ENCODE results near the gene SLC6A9. TPM values are rescaled to one million over a fixed set of nuclear protein-coding genes. Genes with fewer than 3 reads are reported as not detected.

Gene SLC6A9
- total RNA-seq, 2 experiments from 2014 or later, result 8.2 to 21.8 TPM

DNA sequence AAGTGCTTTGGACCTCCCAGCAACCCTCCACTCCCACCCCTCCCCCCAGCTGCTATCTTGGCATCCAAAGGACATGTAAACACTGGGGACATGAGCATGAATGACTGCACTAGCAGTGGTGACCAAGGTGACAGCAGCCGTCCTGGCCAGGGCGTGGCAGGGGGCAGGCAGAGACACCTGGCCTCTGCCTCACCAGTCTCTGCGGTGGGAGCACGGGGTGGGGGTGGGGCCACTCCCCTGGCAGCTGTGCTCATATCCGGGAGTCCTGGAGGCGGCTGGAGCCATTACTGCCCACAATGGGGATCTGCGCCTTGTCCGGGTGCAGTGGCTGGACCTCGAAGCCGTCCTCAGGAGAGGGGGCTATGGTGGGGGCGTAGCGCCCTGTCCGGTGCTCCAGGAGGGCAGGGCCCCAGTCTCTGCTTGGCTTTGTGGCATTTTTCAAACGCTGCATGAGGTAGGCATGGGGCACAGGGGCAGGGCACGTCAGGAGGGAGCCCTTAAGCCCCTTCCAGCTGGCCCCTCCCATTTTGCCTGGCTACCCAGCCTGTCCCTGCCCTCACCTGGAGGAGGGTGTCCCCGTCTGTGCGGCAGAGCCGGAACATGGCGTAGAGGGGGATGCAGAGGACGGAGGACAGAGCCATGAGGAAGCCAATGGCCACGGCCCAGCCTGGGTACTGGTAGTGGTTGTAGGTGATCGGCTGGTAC lies 33.8 kb downstream of the SLC6A9 start:
- intact Hi-C loops (cut with micrococcal nuclease; ENCODE audit: unreplicated experiment), result no loop called here
- POLR2A ChIA-PET, result no interaction called here
- H3K79me2 ChIP-seq (ENCODE audit: insufficient read depth, low read depth, low read length), result no peaks in the 10 kb centered on the region
- H3K9me3 ChIP-seq (ENCODE audit: low read length), result no peaks in the 10 kb centered on the region
- H4K20me1 ChIP-seq (ENCODE audit: insufficient read depth, low read length), result no peaks in the 10 kb centered on the region
- no peak overlapping the region for H2AFZ ChIP-seq (ENCODE audit: low read length)
- H3K4me3 ChIP-seq (ENCODE audit: low read depth, low read length, poor library complexity, severe bottlenecking), result no peak overlapping the region
- no TSS peak for BruUV-seq (replicated peaks)
- no peaks in the 10 kb centered on the region for H3K36me3 ChIP-seq (ENCODE audit: insufficient read depth, low read length)
- H3K27ac ChIP-seq (ENCODE audit: low read depth, low read length, poor library complexity, severe bottlenecking), result no peak overlapping the region
- no peak for TF ChIP-seq EZH2phosphoT487 (IDR thresholded peaks at IDR 0.05; ENCODE audit: borderline replicate concordance, low read depth, low read length)
- TF ChIP-seq, protein P1, sequence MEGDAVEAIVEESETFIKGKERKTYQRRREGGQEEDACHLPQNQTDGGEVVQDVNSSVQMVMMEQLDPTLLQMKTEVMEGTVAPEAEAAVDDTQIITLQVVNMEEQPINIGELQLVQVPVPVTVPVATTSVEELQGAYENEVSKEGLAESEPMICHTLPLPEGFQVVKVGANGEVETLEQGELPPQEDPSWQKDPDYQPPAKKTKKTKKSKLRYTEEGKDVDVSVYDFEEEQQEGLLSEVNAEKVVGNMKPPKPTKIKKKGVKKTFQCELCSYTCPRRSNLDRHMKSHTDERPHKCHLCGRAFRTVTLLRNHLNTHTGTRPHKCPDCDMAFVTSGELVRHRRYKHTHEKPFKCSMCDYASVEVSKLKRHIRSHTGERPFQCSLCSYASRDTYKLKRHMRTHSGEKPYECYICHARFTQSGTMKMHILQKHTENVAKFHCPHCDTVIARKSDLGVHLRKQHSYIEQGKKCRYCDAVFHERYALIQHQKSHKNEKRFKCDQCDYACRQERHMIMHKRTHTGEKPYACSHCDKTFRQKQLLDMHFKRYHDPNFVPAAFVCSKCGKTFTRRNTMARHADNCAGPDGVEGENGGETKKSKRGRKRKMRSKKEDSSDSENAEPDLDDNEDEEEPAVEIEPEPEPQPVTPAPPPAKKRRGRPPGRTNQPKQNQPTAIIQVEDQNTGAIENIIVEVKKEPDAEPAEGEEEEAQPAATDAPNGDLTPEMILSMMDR (conservative IDR thresholded peaks at IDR 0.05; ENCODE audit: low read length), result no peak
- DNase-seq (ENCODE audit: low spot score), result no peak
- CTCF ChIA-PET (ENCODE audit: unreplicated experiment), result no interaction called here
- no peaks in the 10 kb centered on the region for H3K9me2 ChIP-seq (ENCODE audit: insufficient read depth, low read length)
- H3K4me1 ChIP-seq (ENCODE audit: insufficient read depth, low read length, poor library complexity, severe bottlenecking), result peaks cover 11% of the 10 kb centered on the region
- no peak overlapping the region for H3K4me2 ChIP-seq (ENCODE audit: low read length)

DNA sequence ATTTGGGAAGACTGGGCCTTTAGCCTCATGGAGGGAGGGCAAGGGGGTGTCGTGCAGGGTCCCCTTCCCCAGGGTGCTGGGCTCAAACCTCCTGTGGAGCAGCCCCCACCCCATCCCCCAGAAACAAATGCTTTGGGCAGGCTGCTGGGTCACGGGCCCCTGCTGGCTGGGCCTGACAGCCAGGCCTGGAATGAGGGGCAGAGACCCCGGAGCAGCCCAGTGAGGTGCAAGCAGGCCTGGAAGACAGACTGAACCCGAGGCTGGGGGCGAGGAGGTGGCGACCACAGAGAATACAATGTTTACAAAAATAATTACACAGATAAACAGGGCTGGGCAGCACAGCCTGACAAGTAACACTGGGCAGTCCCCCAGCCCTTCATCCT lies 34.5 kb downstream of the SLC6A9 start:
- Histone ChIP-seq H3K79me2 (ENCODE audit: insufficient read depth, low read depth, low read length) (no peaks in the 10 kb centered on the region), H3K36me3 (ENCODE audit: insufficient read depth, low read length) (no peaks in the 10 kb centered on the region), H3K27ac (ENCODE audit: low read depth, low read length, poor library complexity, severe bottlenecking) (no peak overlapping the region), H3K9me2 (ENCODE audit: insufficient read depth, low read length) (no peaks in the 10 kb centered on the region), H3K4me3 (ENCODE audit: low read depth, low read length, poor library complexity, severe bottlenecking) (no peak overlapping the region), H3K4me1 (ENCODE audit: insufficient read depth, low read length, poor library complexity, severe bottlenecking) (peaks cover 18% of the 10 kb centered on the region), H2AFZ (ENCODE audit: low read length) (no peak overlapping the region), H3K9me3 (ENCODE audit: low read length) (no peaks in the 10 kb centered on the region), H3K4me2 (ENCODE audit: low read length) (no peak overlapping the region), H4K20me1 (ENCODE audit: insufficient read depth, low read length) (no peaks in the 10 kb centered on the region)
- intact Hi-C loops (cut with micrococcal nuclease; ENCODE audit: unreplicated experiment), result no loop called here
- DNase-seq (ENCODE audit: low spot score), result no peak
- no TSS peak for BruUV-seq (replicated peaks)
- TF ChIP-seq, protein P1 (conservative IDR thresholded peaks at IDR 0.05; ENCODE audit: low read length), result no peak
- no peak for TF ChIP-seq EZH2phosphoT487 (IDR thresholded peaks at IDR 0.05; ENCODE audit: borderline replicate concordance, low read depth, low read length)
- ChIA-PET CTCF (ENCODE audit: unreplicated experiment) (no interaction called here), POLR2A (no interaction called here)

DNA sequence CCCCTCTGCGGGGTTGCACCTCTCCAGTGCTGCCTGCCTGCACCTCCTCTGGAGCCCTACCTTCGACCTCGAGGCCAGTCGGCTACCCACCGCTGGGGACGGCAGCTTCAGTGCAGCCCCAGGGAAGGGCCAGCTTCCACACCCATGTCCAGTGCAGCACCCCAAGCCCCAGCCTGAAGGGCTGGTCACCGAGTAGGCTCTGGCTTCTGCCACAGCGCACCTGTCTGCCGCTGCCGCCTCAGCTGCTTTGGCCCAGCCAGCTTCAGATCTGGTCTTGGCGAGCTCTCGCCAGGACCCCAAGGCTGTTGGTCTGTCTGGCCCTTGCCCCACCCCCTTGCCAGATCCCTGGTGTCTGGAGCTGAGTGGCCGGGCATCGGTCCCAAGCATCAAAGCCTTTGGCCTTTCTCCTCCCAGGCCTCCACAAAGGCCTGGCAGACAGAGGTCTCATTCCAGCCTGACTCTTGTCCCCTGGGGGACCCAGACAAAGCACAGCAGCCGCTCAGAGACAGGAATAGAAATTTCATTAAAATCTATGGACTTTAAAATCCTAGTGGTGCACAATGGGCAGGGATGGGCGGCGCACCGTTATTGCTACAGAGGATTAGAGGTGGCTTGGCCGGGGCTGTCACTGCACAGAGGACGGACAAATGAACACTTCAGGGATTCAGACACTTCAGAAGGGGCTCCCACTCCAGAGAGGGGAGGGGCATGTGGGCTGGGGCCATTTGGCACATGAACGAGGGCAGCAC lies 35.1 kb downstream of the SLC6A9 start:
- H3K27ac ChIP-seq (ENCODE audit: low read depth, low read length, poor library complexity, severe bottlenecking), result no peak overlapping the region
- intact Hi-C loops (cut with micrococcal nuclease; ENCODE audit: unreplicated experiment), result no loop called here
- H3K4me2 ChIP-seq (ENCODE audit: low read length), result no peak overlapping the region
- H3K4me3 ChIP-seq (ENCODE audit: low read depth, low read length, poor library complexity, severe bottlenecking), result no peak overlapping the region
- DNase-seq (ENCODE audit: low spot score), result no peak
- no peaks in the 10 kb centered on the region for H3K36me3 ChIP-seq (ENCODE audit: insufficient read depth, low read length)
- ChIA-PET CTCF (ENCODE audit: unreplicated experiment) (no interaction called here), POLR2A (no interaction called here)
- peaks cover 21% of the 10 kb centered on the region for H3K4me1 ChIP-seq (ENCODE audit: insufficient read depth, low read length, poor library complexity, severe bottlenecking)
- H4K20me1 ChIP-seq (ENCODE audit: insufficient read depth, low read length), result no peaks in the 10 kb centered on the region
- no peaks in the 10 kb centered on the region for H3K9me3 ChIP-seq (ENCODE audit: low read length)
- BruUV-seq (replicated peaks), result no TSS peak
- no peak overlapping the region for H2AFZ ChIP-seq (ENCODE audit: low read length)
- no peaks in the 10 kb centered on the region for H3K79me2 ChIP-seq (ENCODE audit: insufficient read depth, low read depth, low read length)
- no peak for TF ChIP-seq EZH2phosphoT487 (IDR thresholded peaks at IDR 0.05; ENCODE audit: borderline replicate concordance, low read depth, low read length)
- TF ChIP-seq, protein P1 (conservative IDR thresholded peaks at IDR 0.05; ENCODE audit: low read length), result no peak
- H3K9me2 ChIP-seq (ENCODE audit: insufficient read depth, low read length), result no peaks in the 10 kb centered on the region
